Measurements from ENCODE around the gene ASS1. TPM values are rescaled to one million over a fixed set of nuclear protein-coding genes. Genes with fewer than 3 reads are reported as not detected.

The ASS1 gene
- total RNA-seq, 1 donor from 2014 or later: 22.5 TPM

DNA sequence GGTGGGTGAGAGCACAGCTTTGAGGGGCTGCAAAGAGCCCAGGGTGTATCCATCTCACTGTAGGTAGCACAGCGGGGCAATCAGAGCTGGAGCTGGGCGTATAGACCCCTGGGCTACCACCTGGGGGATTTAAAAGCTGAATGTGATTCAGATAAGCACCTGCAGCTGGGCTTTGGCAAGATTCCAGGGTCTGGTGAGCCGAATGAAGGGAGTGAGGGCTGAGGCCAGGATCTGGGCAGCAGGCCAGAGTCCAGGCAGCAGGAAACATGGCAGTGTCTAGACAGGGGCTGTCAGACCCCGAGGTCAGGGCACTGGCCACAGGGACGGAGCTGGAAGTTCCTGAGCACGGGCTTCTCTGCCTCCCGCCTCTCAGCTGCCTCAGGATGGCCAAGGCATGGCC is 8.7 kb downstream of the ASS1 start:
- H3K9ac ChIP-seq: no peak overlapping the region
- no peak overlapping the region for H3K4me3 Mint-ChIP-seq
- H3K79me2 ChIP-seq (ENCODE audit: low read depth): peaks cover under 1% of the 10 kb centered on the region
- H3K36me3 ChIP-seq: no peaks in the 10 kb centered on the region
- H3K27ac ChIP-seq: no peak overlapping the region
- H3K4me3 ChIP-seq: no peak overlapping the region
- no peak for DNase-seq (ENCODE audit: low spot score)
- H3K4me1 Mint-ChIP-seq: peaks cover 31% of the 10 kb centered on the region
- H3K9me3 Mint-ChIP-seq: no peaks in the 10 kb centered on the region
- no peaks in the 10 kb centered on the region for H3K36me3 Mint-ChIP-seq
- peaks cover 3% of the 10 kb centered on the region for H3K27me3 Mint-ChIP-seq (ENCODE audit: insufficient read depth, low read depth)
- no peaks in the 10 kb centered on the region for H3K9me3 ChIP-seq (ENCODE audit: low read depth)
- no peaks in the 10 kb centered on the region for H3K4me1 ChIP-seq
- no peak overlapping the region for H2AFZ ChIP-seq (replicated peaks)
- no peaks in the 10 kb centered on the region for H3F3A ChIP-seq (ENCODE audit: low read depth)
- no peaks in the 10 kb centered on the region for H4K20me1 ChIP-seq (ENCODE audit: low read depth)
- no peaks in the 10 kb centered on the region for H3K27me3 ChIP-seq
- H3K4me2 ChIP-seq: no peak overlapping the region
- TF ChIP-seq EZH2phosphoT487 (IDR thresholded peaks at IDR 0.05) (no peak), EZH2 (IDR thresholded peaks at IDR 0.05) (no peak)
- TF ChIP-seq, protein P1, sequence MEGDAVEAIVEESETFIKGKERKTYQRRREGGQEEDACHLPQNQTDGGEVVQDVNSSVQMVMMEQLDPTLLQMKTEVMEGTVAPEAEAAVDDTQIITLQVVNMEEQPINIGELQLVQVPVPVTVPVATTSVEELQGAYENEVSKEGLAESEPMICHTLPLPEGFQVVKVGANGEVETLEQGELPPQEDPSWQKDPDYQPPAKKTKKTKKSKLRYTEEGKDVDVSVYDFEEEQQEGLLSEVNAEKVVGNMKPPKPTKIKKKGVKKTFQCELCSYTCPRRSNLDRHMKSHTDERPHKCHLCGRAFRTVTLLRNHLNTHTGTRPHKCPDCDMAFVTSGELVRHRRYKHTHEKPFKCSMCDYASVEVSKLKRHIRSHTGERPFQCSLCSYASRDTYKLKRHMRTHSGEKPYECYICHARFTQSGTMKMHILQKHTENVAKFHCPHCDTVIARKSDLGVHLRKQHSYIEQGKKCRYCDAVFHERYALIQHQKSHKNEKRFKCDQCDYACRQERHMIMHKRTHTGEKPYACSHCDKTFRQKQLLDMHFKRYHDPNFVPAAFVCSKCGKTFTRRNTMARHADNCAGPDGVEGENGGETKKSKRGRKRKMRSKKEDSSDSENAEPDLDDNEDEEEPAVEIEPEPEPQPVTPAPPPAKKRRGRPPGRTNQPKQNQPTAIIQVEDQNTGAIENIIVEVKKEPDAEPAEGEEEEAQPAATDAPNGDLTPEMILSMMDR (IDR thresholded peaks at IDR 0.05): no peak
- H3K27ac Mint-ChIP-seq: no peak overlapping the region

DNA sequence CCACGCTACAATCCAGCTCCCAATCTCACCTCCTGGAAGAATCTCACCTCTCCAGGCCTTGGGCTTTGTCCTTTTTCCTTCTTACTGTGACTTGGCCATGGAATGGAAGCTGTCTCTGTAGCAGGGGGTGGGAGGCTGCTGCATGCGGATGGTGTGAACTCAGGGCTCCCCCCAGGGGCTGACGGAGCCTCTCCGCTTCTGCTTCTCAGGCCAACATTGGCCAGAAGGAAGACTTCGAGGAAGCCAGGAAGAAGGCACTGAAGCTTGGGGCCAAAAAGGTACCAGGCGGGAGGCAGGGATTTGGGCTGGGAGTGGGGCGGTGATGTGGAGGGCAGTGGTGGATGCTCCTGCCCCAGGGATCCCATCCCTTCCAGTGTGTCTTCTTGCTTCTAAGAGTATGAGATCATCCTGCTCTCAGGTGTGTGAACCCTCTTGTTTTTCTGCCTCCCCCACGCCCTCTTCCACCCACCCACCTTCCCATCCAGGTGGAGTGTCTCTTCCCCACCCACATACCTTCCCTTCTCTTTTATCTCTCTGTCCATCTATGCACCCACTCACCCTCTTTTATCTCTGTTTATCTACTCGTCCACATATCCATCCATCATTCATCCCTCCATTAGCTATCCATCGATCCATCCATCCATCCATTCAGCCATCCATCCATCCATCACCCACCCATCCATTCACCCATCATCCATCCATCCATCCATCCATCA is 9.5 kb downstream of the ASS1 start:
- H3K27me3 Mint-ChIP-seq (ENCODE audit: insufficient read depth, low read depth): peaks cover 5% of the 10 kb centered on the region
- no peak overlapping the region for H3K27ac Mint-ChIP-seq
- Histone ChIP-seq H3K4me3 (no peak overlapping the region), H3K79me2 (ENCODE audit: low read depth) (no peaks in the 10 kb centered on the region), H3K27ac (no peak overlapping the region), H4K20me1 (ENCODE audit: low read depth) (no peaks in the 10 kb centered on the region), H2AFZ (replicated peaks) (no peak overlapping the region), H3K4me2 (no peak overlapping the region), H3K4me1 (no peaks in the 10 kb centered on the region), H3F3A (ENCODE audit: low read depth) (no peaks in the 10 kb centered on the region), H3K36me3 (no peaks in the 10 kb centered on the region), H3K27me3 (no peaks in the 10 kb centered on the region), H3K9me3 (ENCODE audit: low read depth) (no peaks in the 10 kb centered on the region), H3K9ac (no peak overlapping the region)
- no peak overlapping the region for H3K4me3 Mint-ChIP-seq
- no peaks in the 10 kb centered on the region for H3K36me3 Mint-ChIP-seq
- TF ChIP-seq EZH2phosphoT487 (IDR thresholded peaks at IDR 0.05) (no peak), EZH2 (IDR thresholded peaks at IDR 0.05) (no peak)
- TF ChIP-seq, protein P1 (IDR thresholded peaks at IDR 0.05): no peak
- no peak for DNase-seq (ENCODE audit: low spot score)
- no peaks in the 10 kb centered on the region for H3K9me3 Mint-ChIP-seq
- peaks cover 26% of the 10 kb centered on the region for H3K4me1 Mint-ChIP-seq

DNA sequence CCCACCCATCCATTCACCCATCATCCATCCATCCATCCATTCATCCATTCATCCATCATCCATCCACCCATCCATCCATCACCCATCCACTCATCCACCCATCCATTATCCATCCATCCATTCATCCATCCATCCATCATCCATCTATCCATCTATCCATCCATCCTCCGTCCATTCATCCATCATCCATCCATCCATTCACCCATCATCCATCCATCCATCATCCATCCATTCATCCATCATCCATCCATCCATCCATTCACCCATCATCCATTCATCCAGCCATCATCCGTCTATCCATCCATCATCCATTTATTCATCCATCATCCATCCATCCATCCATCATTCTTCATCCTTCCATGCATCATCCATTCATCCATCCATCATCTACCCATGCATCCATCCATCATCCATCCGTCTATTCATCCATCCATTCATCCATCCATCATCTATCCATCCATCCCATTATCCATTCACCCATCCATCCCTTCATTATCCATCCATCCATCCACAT is 10.1 kb downstream of the ASS1 start:
- Histone ChIP-seq H3K9me3 (ENCODE audit: low read depth) (no peaks in the 10 kb centered on the region), H3F3A (ENCODE audit: low read depth) (no peaks in the 10 kb centered on the region), H2AFZ (replicated peaks) (no peak overlapping the region), H3K27me3 (no peaks in the 10 kb centered on the region), H3K4me1 (no peaks in the 10 kb centered on the region), H3K27ac (no peak overlapping the region), H3K79me2 (ENCODE audit: low read depth) (no peaks in the 10 kb centered on the region), H3K36me3 (no peaks in the 10 kb centered on the region), H3K4me3 (no peak overlapping the region), H3K9ac (no peak overlapping the region), H3K4me2 (no peak overlapping the region), H4K20me1 (ENCODE audit: low read depth) (no peaks in the 10 kb centered on the region)
- Mint-ChIP-seq H3K27me3 (ENCODE audit: insufficient read depth, low read depth) (peaks cover 5% of the 10 kb centered on the region), H3K9me3 (no peaks in the 10 kb centered on the region), H3K4me3 (no peak overlapping the region), H3K36me3 (no peaks in the 10 kb centered on the region), H3K4me1 (peaks cover 21% of the 10 kb centered on the region), H3K27ac (no peak overlapping the region)
- TF ChIP-seq EZH2phosphoT487 (IDR thresholded peaks at IDR 0.05) (no peak), EZH2 (IDR thresholded peaks at IDR 0.05) (no peak)
- TF ChIP-seq, protein P1 (IDR thresholded peaks at IDR 0.05): no peak
- no peak for DNase-seq (ENCODE audit: low spot score)

Measured in neural progenitor cell (in vitro differentiated cells).